Natural killer cell treated with Interleukin-12 subunit alpha and Interleukin-12 subunit beta and Interleukin-15 and Interleukin-18, amount 100 ng/mL, for 72 hours (primary cell): ENCODE results near the gene ZC3H18. TPM values are rescaled to one million over a fixed set of nuclear protein-coding genes. Genes with fewer than 3 reads are reported as not detected.

Experiments
- ATAC-seq, 2 donors: fragments of 150-1000 bp; cut with Tn5 transposase in 1 of 2; sonication (Bioruptor Pico), chemical (Tn5 transposase) in 1 of 2; 2 replicates each; pipeline ENCODE4 v1.10.0; 2021
- DNase-seq: peaks from one replicate; pipeline ENCODE4 v3.0.0; 2022; ENCODE audit warnings: low spot score
- H3K27ac Mint-ChIP-seq, 2 donors: 1 replicate in 1 of 2; 2 replicates in 1 of 2; pipeline ENCODE4 v1.8.0; 2022; ENCODE audit warnings: mixed read lengths in 2 of 2, mild to moderate bottlenecking in 1 of 2, moderate library complexity in 1 of 2
- H3K27me3 Mint-ChIP-seq, 2 donors: 1 replicate in 1 of 2; 2 replicates in 1 of 2; pipeline ENCODE4 v1.8.0; 2022; ENCODE audit warnings: mixed read lengths in 2 of 2
- H3K36me3 Mint-ChIP-seq: one replicate; pipeline ENCODE4 v1.8.0; 2022; ENCODE audit warnings: mixed read lengths
- H3K4me1 Mint-ChIP-seq, 2 donors: 1 replicate in 1 of 2; 2 replicates in 1 of 2; pipeline ENCODE4 v1.8.0; 2022; ENCODE audit warnings: low read depth in 2 of 2, mixed read lengths in 2 of 2, mild to moderate bottlenecking in 1 of 2
- H3K4me3 Mint-ChIP-seq: one replicate; pipeline ENCODE4 v1.8.0; 2022; ENCODE audit warnings: mixed read lengths
- H3K9me3 Mint-ChIP-seq: 2 replicates; pipeline ENCODE4 v1.8.0; 2022; ENCODE audit warnings: mixed read lengths
- total RNA-seq, 2 donors: library from RNA; stranded (reverse); gene quantifications; one replicate each; pipeline ENCODE4 v1.2.3, GENCODE V29; 2022

ZC3H18 gene
- total RNA-seq, 2 donors from 2014 or later: 85.0 to 148 TPM

- H3K27ac Mint-ChIP-seq: no peak overlapping the region
Observed at GRCh38 chr16:88536971-88537751, 33.0 kb upstream of the ZC3H18 start.

GRCh38 chr16:88537859-88538258 lies 32.3 kb upstream of the ZC3H18 start:
- Mint-ChIP-seq H3K27me3 (no peaks in the 10 kb centered on the region), H3K36me3 (no peaks in the 10 kb centered on the region), H3K4me3 (no peak overlapping the region), H3K4me1 (peaks cover 5 to 10% of the 10 kb centered on the region in 2 donors), H3K27ac (no peak overlapping the region), H3K9me3 (no peaks in the 10 kb centered on the region)
- DNase-seq: no peak
- ATAC-seq: no peak

More at GRCh38 chr16:88536971-88537751, 33.0 kb upstream of the ZC3H18 start:
- ATAC-seq (no peak), DNase-seq (no peak)
- Mint-ChIP-seq H3K4me3 (no peak overlapping the region), H3K27me3 (no peaks in the 10 kb centered on the region), H3K9me3 (no peaks in the 10 kb centered on the region), H3K36me3 (no peaks in the 10 kb centered on the region), H3K4me1 (peaks cover 5 to 10% of the 10 kb centered on the region in 2 donors)

GRCh38 chr16:88538366-88539060 lies 31.7 kb upstream of the ZC3H18 start:
- Mint-ChIP-seq H3K27ac (peak overlapping the region in 1 of 2 donors; percentile 54), H3K36me3 (peaks cover 5% of the 10 kb centered on the region), H3K27me3 (no peaks in the 10 kb centered on the region), H3K9me3 (peaks cover 3% of the 10 kb centered on the region), H3K4me1 (peaks cover 5 to 10% of the 10 kb centered on the region in 2 donors), H3K4me3 (no peak overlapping the region)
- DNase-seq: no peak
- no peak for ATAC-seq

GRCh38 chr16:88539261-88539651 lies 30.9 kb upstream of the ZC3H18 start:
- H3K4me3 Mint-ChIP-seq: no peak overlapping the region
- peaks cover 5 to 10% of the 10 kb centered on the region in 2 donors for H3K4me1 Mint-ChIP-seq
- peaks cover 5% of the 10 kb centered on the region for H3K9me3 Mint-ChIP-seq
- DNase-seq (no peak), ATAC-seq (no peak)
- H3K36me3 Mint-ChIP-seq: peaks cover 9% of the 10 kb centered on the region
- H3K27me3 Mint-ChIP-seq: no peaks in the 10 kb centered on the region
- no peak overlapping the region for H3K27ac Mint-ChIP-seq

- ATAC-seq (peak in 1 of 2 donors; percentile 16), DNase-seq (no peak)
- Mint-ChIP-seq H3K27ac (no peak overlapping the region), H3K4me3 (no peak overlapping the region), H3K4me1 (peaks cover 5 to 10% of the 10 kb centered on the region in 2 donors), H3K9me3 (peaks cover 5% of the 10 kb centered on the region), H3K27me3 (no peaks in the 10 kb centered on the region), H3K36me3 (peaks cover 9% of the 10 kb centered on the region)
Observed at GRCh38 chr16:88539652-88540345, 30.4 kb upstream of the ZC3H18 start.

- DNase-seq (no peak), ATAC-seq (no peak)
- Mint-ChIP-seq H3K4me3 (no peak overlapping the region), H3K27me3 (no peaks in the 10 kb centered on the region), H3K9me3 (peaks cover 5% of the 10 kb centered on the region), H3K36me3 (peaks cover 9% of the 10 kb centered on the region), H3K27ac (no peak overlapping the region), H3K4me1 (peaks cover 5 to 12% of the 10 kb centered on the region in 2 donors)
Observed at GRCh38 chr16:88540346-88540977, 29.7 kb upstream of the ZC3H18 start.

GRCh38 chr16:88541831-88542616 lies 28.2 kb upstream of the ZC3H18 start:
- H3K27ac Mint-ChIP-seq: peak overlapping the region in 1 of 2 donors; percentile 33

GRCh38 chr16:88543230-88543813 lies 26.9 kb upstream of the ZC3H18 start:
- Mint-ChIP-seq H3K27me3 (peaks cover 0 to 2% of the 10 kb centered on the region in 2 donors), H3K36me3 (peaks cover 9% of the 10 kb centered on the region), H3K4me3 (no peak overlapping the region), H3K27ac (no peak overlapping the region), H3K9me3 (peaks cover 5% of the 10 kb centered on the region), H3K4me1 (peaks cover 7 to 16% of the 10 kb centered on the region in 2 donors)
- ATAC-seq (no peak), DNase-seq (no peak)

More at GRCh38 chr16:88541831-88542616, 28.2 kb upstream of the ZC3H18 start:
- Mint-ChIP-seq H3K27me3 (peaks cover 0 to 2% of the 10 kb centered on the region in 2 donors), H3K9me3 (peaks cover 5% of the 10 kb centered on the region), H3K36me3 (peaks cover 9% of the 10 kb centered on the region), H3K4me3 (no peak overlapping the region), H3K4me1 (peaks cover 5 to 16% of the 10 kb centered on the region in 2 donors)
- DNase-seq (no peak), ATAC-seq (no peak)

- Mint-ChIP-seq H3K9me3 (peaks cover 5% of the 10 kb centered on the region), H3K4me1 (peaks cover 17% of the 10 kb centered on the region in 2 donors)
Observed at GRCh38 chr16:88545781-88546180, 24.4 kb upstream of the ZC3H18 start.

GRCh38 chr16:88548131-88548874 lies 21.9 kb upstream of the ZC3H18 start:
- H3K9me3 Mint-ChIP-seq: peaks cover 4% of the 10 kb centered on the region
- no peak overlapping the region for H3K27ac Mint-ChIP-seq
- H3K4me1 Mint-ChIP-seq: peaks cover 17 to 22% of the 10 kb centered on the region in 2 donors
- H3K4me3 Mint-ChIP-seq: peak overlapping the region; percentile 15
- DNase-seq (no peak), ATAC-seq (peak; percentile 17 to 38)
- peaks cover 0 to 2% of the 10 kb centered on the region in 2 donors for H3K27me3 Mint-ChIP-seq
- peaks cover 6% of the 10 kb centered on the region for H3K36me3 Mint-ChIP-seq

More at GRCh38 chr16:88545781-88546180, 24.4 kb upstream of the ZC3H18 start:
- ATAC-seq (no peak), DNase-seq (no peak)
- peaks cover 0 to 2% of the 10 kb centered on the region in 2 donors for H3K27me3 Mint-ChIP-seq
- H3K36me3 Mint-ChIP-seq: peaks cover 9% of the 10 kb centered on the region
- no peak overlapping the region for H3K27ac Mint-ChIP-seq
- no peak overlapping the region for H3K4me3 Mint-ChIP-seq

- no peak overlapping the region for H3K27ac Mint-ChIP-seq
- ATAC-seq (no peak), DNase-seq (no peak)
- no peaks in the 10 kb centered on the region for H3K36me3 Mint-ChIP-seq
- no peaks in the 10 kb centered on the region for H3K9me3 Mint-ChIP-seq
- peaks cover 17 to 22% of the 10 kb centered on the region in 2 donors for H3K4me1 Mint-ChIP-seq
- H3K4me3 Mint-ChIP-seq: no peak overlapping the region
- H3K27me3 Mint-ChIP-seq: peaks cover 0 to 2% of the 10 kb centered on the region in 2 donors
Observed at GRCh38 chr16:88548985-88549384, 21.2 kb upstream of the ZC3H18 start.
